Caco-2 (cell line): ENCODE measurements around the gene FAM177A1. TPM values are rescaled to one million over a fixed set of nuclear protein-coding genes. Genes with fewer than 3 reads are reported as not detected.

Experiments used
- BruUV-seq: library from RNA; stranded (reverse); fragments of 400-500 nt; replicated peaks from 2 replicates; lab custom pipeline; 2021; lab: Mats Ljungman, UMichigan
- CTCF ChIA-PET: fragments of 300-600 bp; sonication (Branson Sonifier 250); formaldehyde crosslinking; loops from one replicate; lab custom pipeline; 2022; ENCODE audit warnings: antibody characterized with exemption; lab: Charles Lee
- POLR2A ChIA-PET: fragments of 300-600 bp; sonication (Branson Sonifier 250); formaldehyde crosslinking; loops from one replicate; lab custom pipeline; 2022; ENCODE audit warnings: antibody characterized with exemption; lab: Charles Lee
- DNase-seq, 2 experiments: peaks; one replicate each; pipeline versions ENCODE4 v3.0.0 to v3.0.0-alpha.2; 2020 to 2022
- H3K27me3 ChIP-seq: replicated peaks from 2 replicates; pipeline ENCODE4 v1.6.0; 2011; ENCODE audit warnings: low read length; ENCODE audit not compliant: control insufficient read depth, insufficient read depth
- H3K36me3 ChIP-seq: 2 replicates; pipeline ENCODE4 v1.5.1; 2011; ENCODE audit warnings: low read length; ENCODE audit not compliant: control insufficient read depth, insufficient read depth
- H3K4me1 ChIP-seq: fragments of 250-450 bp; sonication (Bioruptor Pico); 2 replicates; pipeline ENCODE4 v1.5.1; 2020; ENCODE audit warnings: mild to moderate bottlenecking
- H3K4me3 ChIP-seq: 2 replicates; pipeline ENCODE4 v1.5.1; 2011; ENCODE audit warnings: low read depth, mild to moderate bottlenecking, control low read depth, low read length
- H3K9me3 ChIP-seq: fragments of 250-450 bp; sonication (Bioruptor Pico); 2 replicates; pipeline ENCODE4 v1.5.1; 2020; ENCODE audit warnings: mild to moderate bottlenecking, moderate library complexity
- H3K27ac Mint-ChIP-seq: one replicate; pipeline ENCODE4 v1.8.0; 2022; ENCODE audit warnings: mixed read lengths; ENCODE audit not compliant: unreplicated experiment
- H3K27me3 Mint-ChIP-seq: one replicate; pipeline ENCODE4 v1.8.0; 2022; ENCODE audit warnings: mixed read lengths; ENCODE audit not compliant: insufficient read depth, unreplicated experiment
- H3K36me3 Mint-ChIP-seq: one replicate; pipeline ENCODE4 v1.8.0; 2022; ENCODE audit warnings: mild to moderate bottlenecking, mixed read lengths; ENCODE audit not compliant: insufficient read depth, unreplicated experiment
- H3K4me1 Mint-ChIP-seq: one replicate; pipeline ENCODE4 v1.8.0; 2022; ENCODE audit warnings: low read depth, mixed read lengths; ENCODE audit not compliant: unreplicated experiment
- H3K4me3 Mint-ChIP-seq: one replicate; pipeline ENCODE4 v1.8.0; 2022; ENCODE audit warnings: mild to moderate bottlenecking, moderate library complexity, mixed read lengths; ENCODE audit not compliant: unreplicated experiment
- H3K9me3 Mint-ChIP-seq: one replicate; pipeline ENCODE4 v1.8.0; 2022; ENCODE audit warnings: mixed read lengths; ENCODE audit not compliant: unreplicated experiment
- CTCF ChIP-seq, 2 experiments: fragments of 200-600 bp in 1 of 2; IDR thresholded peaks; 1 replicate in 1 of 2; 2 replicates in 1 of 2; pipeline versions ENCODE4 v1.5.1 to v1.8.0; 2011 to 2022; ENCODE audit warnings: antibody characterized with exemption in 1 of 2, control low read depth in 1 of 2, inconsistent platforms in 1 of 2, low read depth in 1 of 2, low read length in 1 of 2, mild to moderate bottlenecking in 1 of 2, moderate library complexity in 1 of 2; ENCODE audit not compliant: insufficient read depth in 1 of 2, severe bottlenecking in 1 of 2, unreplicated experiment in 1 of 2
- intact Hi-C: fragments of 100-400 bp; cut with micrococcal nuclease; formaldehyde crosslinking; loops from one replicate; pipeline ENCODE4 v1.10.0; 2022; ENCODE audit not compliant: unreplicated experiment
- total RNA-seq: library from RNA; stranded (reverse); gene quantifications from 2 replicates; pipeline ENCODE4 v1.2.3, GENCODE V29; 2022

The FAM177A1 gene
- total RNA-seq, 1 experiment from 2014 or later = 73.6 TPM

- Histone ChIP-seq H3K36me3 (no peaks in the 10 kb centered on the region), H3K27me3 (no peaks in the 10 kb centered on the region), H3K9me3 (no peaks in the 10 kb centered on the region), H3K4me3 (no peak overlapping the region), H3K4me1 (no peaks in the 10 kb centered on the region)
- ChIA-PET CTCF (no interaction called here), POLR2A (interaction anchor here (0.7 kb wide), 1 partner anchor 425 kb away, joined by 3 read pairs; no protein-coding TSS in a partner anchor)
- H3K4me1 Mint-ChIP-seq = no peaks in the 10 kb centered on the region
- no peak overlapping the region for H3K4me3 Mint-ChIP-seq
- H3K36me3 Mint-ChIP-seq = peaks cover 50% of the 10 kb centered on the region
- intact Hi-C loops = no loop called here
- BruUV-seq = no TSS peak
- H3K9me3 Mint-ChIP-seq = no peaks in the 10 kb centered on the region
- H3K27me3 Mint-ChIP-seq = no peaks in the 10 kb centered on the region
- H3K27ac Mint-ChIP-seq = no peak overlapping the region
- no peak for TF ChIP-seq CTCF (IDR thresholded peaks at IDR 0.05; ENCODE audit: insufficient read depth in 1 of 2, low read depth in 1 of 2, low read length in 1 of 2, severe bottlenecking in 1 of 2, unreplicated experiment in 1 of 2)
- no peak for DNase-seq
Measured at GRCh38 chr14:35001621-35002020, 44.5 kb upstream of the FAM177A1 start.

GRCh38 chr14:35004839-35005238 lies 41.2 kb upstream of the FAM177A1 start:
- POLR2A ChIA-PET = no interaction called here
- no TSS peak for BruUV-seq
- intact Hi-C loops = no loop called here

GRCh38 chr14:35016568-35016967 lies 29.5 kb upstream of the FAM177A1 start:
- Mint-ChIP-seq H3K4me3 (no peak overlapping the region), H3K27ac (no peak overlapping the region), H3K4me1 (no peaks in the 10 kb centered on the region), H3K9me3 (no peaks in the 10 kb centered on the region), H3K36me3 (peaks cover 69% of the 10 kb centered on the region), H3K27me3 (no peaks in the 10 kb centered on the region)
- ChIA-PET POLR2A (interaction anchor here (0.6 to 0.7 kb wide), 2 partner anchors 49 to 105 kb away, joined by 7 to 9 read pairs; partner anchors contain the start of gene PPP2R3C), CTCF (no interaction called here)
- intact Hi-C loops = no loop called here
- H3K9me3 ChIP-seq = no peaks in the 10 kb centered on the region
- TF ChIP-seq CTCF (IDR thresholded peaks at IDR 0.05; ENCODE audit: insufficient read depth in 1 of 2, low read depth in 1 of 2, low read length in 1 of 2, severe bottlenecking in 1 of 2, unreplicated experiment in 1 of 2) = no peak
- no peaks in the 10 kb centered on the region; the same call in 1 of the 2 replicates for H3K36me3 ChIP-seq
- no peak for DNase-seq
- no peak overlapping the region for H3K4me3 ChIP-seq
- no peaks in the 10 kb centered on the region for H3K27me3 ChIP-seq
- H3K4me1 ChIP-seq = no peaks in the 10 kb centered on the region
- no TSS peak for BruUV-seq

More at GRCh38 chr14:35004839-35005238, 41.2 kb upstream of the FAM177A1 start:
- Mint-ChIP-seq H3K9me3 (no peaks in the 10 kb centered on the region), H3K36me3 (peaks cover 55% of the 10 kb centered on the region), H3K4me3 (no peak overlapping the region), H3K27me3 (no peaks in the 10 kb centered on the region), H3K4me1 (no peaks in the 10 kb centered on the region), H3K27ac (no peak overlapping the region)
- no peak for TF ChIP-seq CTCF (IDR thresholded peaks at IDR 0.05; ENCODE audit: insufficient read depth in 1 of 2, low read depth in 1 of 2, low read length in 1 of 2, severe bottlenecking in 1 of 2, unreplicated experiment in 1 of 2)
- Histone ChIP-seq H3K36me3 (no peaks in the 10 kb centered on the region), H3K4me3 (no peak overlapping the region), H3K4me1 (no peaks in the 10 kb centered on the region), H3K27me3 (no peaks in the 10 kb centered on the region), H3K9me3 (no peaks in the 10 kb centered on the region)
- DNase-seq = no peak
- CTCF ChIA-PET = no interaction called here
